ENCODE results near the gene VWA3B. TPM values are rescaled to one million over a fixed set of nuclear protein-coding genes. Genes with fewer than 3 reads are reported as not detected.

VWA3B gene
- total and polyA plus RNA-seq, 2 donors from 2014 or later, result 0.35 TPM; not detected in 1

GRCh38 chr2:98110741-98111140 is 23.8 kb downstream of the VWA3B start:
- DNase-seq (no peak), FAIRE-seq (no peak)
- Histone ChIP-seq H3K27me3 (ENCODE audit: control insufficient read depth, insufficient read depth, low read length) (no peaks in the 10 kb centered on the region), H3K36me3 (ENCODE audit: control insufficient read depth in 2 of 3, insufficient read depth in 3 of 3, low read length in 3 of 3) (no peaks in the 10 kb centered on the region), H3K9me3 (ENCODE audit: control insufficient read depth in 2 of 3, insufficient read depth in 1 of 3, low read length in 3 of 3) (no peaks in the 10 kb centered on the region), H3K27ac (ENCODE audit: low read depth in 2 of 2, low read length in 2 of 2) (no peak overlapping the region), H3K4me1 (ENCODE audit: control insufficient read depth in 2 of 3, insufficient read depth in 2 of 3, low read depth in 1 of 3, low read length in 3 of 3) (no peaks in the 10 kb centered on the region), H3K4me3 (ENCODE audit: low read length in 3 of 3) (no peak overlapping the region), H3K9ac (ENCODE audit: low read length in 3 of 3) (no peak overlapping the region)
- intact Hi-C loops (cut with DNase I), result no loop called here
- TF ChIP-seq CTCF (IDR thresholded peaks at IDR 0.05; ENCODE audit: borderline replicate concordance, extremely low read depth, insufficient read depth), result no peak

- no peak overlapping the region for H3K4me3 ChIP-seq (ENCODE audit: low read length in 3 of 3)
- H3K4me1 ChIP-seq (ENCODE audit: control insufficient read depth in 2 of 3, insufficient read depth in 2 of 3, low read depth in 1 of 3, low read length in 3 of 3), result no peaks in the 10 kb centered on the region
- intact Hi-C loops (cut with DNase I), result no loop called here
- DNase-seq, result no peak
- no peak for TF ChIP-seq CTCF (IDR thresholded peaks at IDR 0.05; ENCODE audit: borderline replicate concordance, extremely low read depth, insufficient read depth)
- H3K9ac ChIP-seq (ENCODE audit: low read length in 3 of 3), result no peak overlapping the region
- FAIRE-seq, result no peak
- no peaks in the 10 kb centered on the region for H3K27me3 ChIP-seq (ENCODE audit: control insufficient read depth, insufficient read depth, low read length)
- H3K36me3 ChIP-seq (ENCODE audit: control insufficient read depth in 2 of 3, insufficient read depth in 3 of 3, low read length in 3 of 3), result no peaks in the 10 kb centered on the region
- H3K27ac ChIP-seq (ENCODE audit: low read depth in 2 of 2, low read length in 2 of 2), result no peak overlapping the region
- H3K9me3 ChIP-seq (ENCODE audit: control insufficient read depth in 2 of 3, insufficient read depth in 1 of 3, low read length in 3 of 3), result no peaks in the 10 kb centered on the region
These were observed 27.8 kb downstream of the VWA3B start for GRCh38 chr2:98114643-98115330.

GRCh38 chr2:98118161-98118560 is 31.2 kb downstream of the VWA3B start:
- DNase-seq (no peak), FAIRE-seq (no peak)
- intact Hi-C loops (cut with DNase I), result no loop called here
- H3K9me3 ChIP-seq (ENCODE audit: control insufficient read depth in 2 of 3, insufficient read depth in 1 of 3, low read length in 3 of 3), result no peaks in the 10 kb centered on the region
- H3K4me3 ChIP-seq (ENCODE audit: low read length in 3 of 3), result no peak overlapping the region
- no peak overlapping the region for H3K27ac ChIP-seq (ENCODE audit: low read depth in 2 of 2, low read length in 2 of 2)
- H3K4me1 ChIP-seq (ENCODE audit: control insufficient read depth in 2 of 3, insufficient read depth in 2 of 3, low read depth in 1 of 3, low read length in 3 of 3), result no peaks in the 10 kb centered on the region
- no peaks in the 10 kb centered on the region for H3K36me3 ChIP-seq (ENCODE audit: control insufficient read depth in 2 of 3, insufficient read depth in 3 of 3, low read length in 3 of 3)
- no peaks in the 10 kb centered on the region for H3K27me3 ChIP-seq (ENCODE audit: control insufficient read depth, insufficient read depth, low read length)
- no peak for TF ChIP-seq CTCF (IDR thresholded peaks at IDR 0.05; ENCODE audit: borderline replicate concordance, extremely low read depth, insufficient read depth)
- H3K9ac ChIP-seq (ENCODE audit: low read length in 3 of 3), result no peak overlapping the region

- no peak overlapping the region for H3K9ac ChIP-seq (ENCODE audit: low read length in 3 of 3)
- no peak overlapping the region for H3K27ac ChIP-seq (ENCODE audit: low read depth in 2 of 2, low read length in 2 of 2)
- FAIRE-seq (no peak), DNase-seq (no peak)
- no peaks in the 10 kb centered on the region for H3K4me1 ChIP-seq (ENCODE audit: control insufficient read depth in 2 of 3, insufficient read depth in 2 of 3, low read depth in 1 of 3, low read length in 3 of 3)
- no peaks in the 10 kb centered on the region for H3K36me3 ChIP-seq (ENCODE audit: control insufficient read depth in 2 of 3, insufficient read depth in 3 of 3, low read length in 3 of 3)
- H3K9me3 ChIP-seq (ENCODE audit: control insufficient read depth in 2 of 3, insufficient read depth in 1 of 3, low read length in 3 of 3), result no peaks in the 10 kb centered on the region
- H3K4me3 ChIP-seq (ENCODE audit: low read length in 3 of 3), result no peak overlapping the region
- TF ChIP-seq CTCF (IDR thresholded peaks at IDR 0.05; ENCODE audit: borderline replicate concordance, extremely low read depth, insufficient read depth), result no peak
- intact Hi-C loops (cut with DNase I), result no loop called here
- no peaks in the 10 kb centered on the region for H3K27me3 ChIP-seq (ENCODE audit: control insufficient read depth, insufficient read depth, low read length)
These were observed 31.9 kb downstream of the VWA3B start for GRCh38 chr2:98118852-98119251.

Data from kidney (tissue), 14 donors.